MV-4-11 (cell line): ENCODE data around the gene PCDHA13.
"Not testable (repeated sequence)": the region's sequence is repeated elsewhere in the genome, so short reads cannot be mapped to it uniquely, and the experiment has no call there.

Experiments
- DNase-seq: peaks from one replicate; lab custom pipeline; 2025; lab: John Stamatoyannopoulos, UW

The PCDHA13 gene

DNA sequence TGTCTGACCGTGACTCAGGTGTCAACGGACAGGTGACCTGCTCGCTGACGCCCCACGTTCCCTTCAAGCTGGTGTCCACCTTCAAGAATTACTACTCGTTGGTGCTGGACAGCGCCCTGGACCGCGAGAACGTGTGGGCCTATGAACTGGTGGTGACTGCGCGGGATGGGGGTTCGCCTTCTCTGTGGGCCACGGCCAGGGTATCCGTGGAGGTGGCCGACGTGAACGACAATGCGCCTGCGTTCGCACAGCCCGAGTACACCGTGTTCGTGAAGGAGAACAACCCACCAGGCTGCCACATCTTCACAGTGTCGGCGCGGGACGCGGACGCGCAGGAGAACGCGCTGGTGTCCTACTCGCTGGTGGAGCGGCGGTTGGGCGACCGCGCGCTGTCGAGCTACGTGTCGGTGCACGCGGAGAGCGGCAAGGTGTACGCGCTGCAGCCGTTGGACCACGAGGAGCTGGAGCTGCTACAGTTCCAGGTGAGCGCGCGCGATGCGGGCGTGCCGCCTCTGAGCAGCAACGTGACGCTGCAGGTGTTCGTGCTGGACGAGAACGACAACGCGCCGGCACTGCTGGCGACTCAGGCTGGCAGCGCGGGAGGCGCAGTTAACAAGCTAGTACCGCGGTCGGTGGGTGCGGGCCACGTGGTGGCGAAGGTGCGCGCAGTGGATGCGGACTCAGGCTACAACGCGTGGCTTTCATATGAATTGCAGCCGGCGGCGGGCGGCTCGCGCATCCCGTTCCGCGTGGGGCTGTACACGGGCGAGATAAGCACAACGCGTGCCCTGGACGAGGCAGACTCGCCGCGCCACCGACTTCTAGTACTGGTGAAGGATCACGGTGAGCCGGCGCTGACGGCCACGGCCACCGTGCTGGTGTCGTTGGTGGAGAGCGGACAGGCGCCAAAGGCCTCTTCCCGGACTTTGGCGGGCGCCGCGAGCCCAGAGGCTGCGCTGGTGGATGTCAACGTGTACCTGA is 11.4 kb upstream of the PCDHA13 start:
- DNase-seq: no peak

DNA sequence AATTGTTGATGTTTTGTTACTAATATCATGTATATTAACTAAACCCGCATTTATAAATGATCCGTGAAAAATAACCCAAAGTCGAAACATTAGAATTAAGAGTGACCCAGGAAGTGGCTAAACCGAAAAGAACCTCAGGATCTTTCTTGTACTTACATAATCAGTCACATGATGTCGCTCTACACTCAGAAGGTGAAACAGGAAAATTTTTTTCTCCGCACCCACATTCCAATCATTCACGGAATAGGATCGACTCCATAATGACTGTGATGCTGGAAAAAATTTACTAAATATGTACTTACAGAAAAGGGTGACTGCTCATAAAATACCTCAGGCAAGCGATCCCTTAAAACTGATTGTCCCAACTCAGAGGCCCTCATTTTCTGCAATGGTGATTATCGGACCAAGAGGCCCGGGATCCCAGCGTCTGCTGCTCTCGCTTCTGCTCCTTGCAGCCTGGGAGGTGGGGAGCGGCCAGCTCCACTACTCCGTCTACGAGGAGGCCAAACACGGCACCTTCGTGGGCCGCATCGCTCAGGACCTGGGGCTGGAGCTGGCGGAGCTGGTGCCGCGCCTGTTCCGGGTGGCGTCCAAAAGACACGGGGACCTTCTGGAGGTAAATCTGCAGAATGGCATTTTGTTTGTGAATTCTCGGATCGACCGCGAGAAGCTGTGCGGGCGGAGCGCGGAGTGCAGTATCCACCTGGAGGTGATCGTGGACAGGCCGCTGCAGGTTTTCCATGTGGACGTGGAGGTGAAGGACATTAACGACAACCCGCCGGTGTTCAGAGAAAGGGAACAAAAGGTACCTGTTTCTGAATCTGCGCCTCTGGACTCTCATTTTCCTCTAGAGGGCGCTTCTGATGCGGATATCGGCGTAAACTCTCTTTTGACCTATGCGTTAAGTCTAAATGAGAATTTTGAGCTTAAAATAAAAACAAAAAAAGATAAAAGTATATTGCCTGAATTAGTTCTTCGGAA is 6.5 kb upstream of the PCDHA13 start, which contains the start of gene PCDHA12:
TSS of gene PCDHA12 (plus strand) at position 224 of the 981 bp plus-strand sequence. CDS start at position 389, 165 bp downstream.
- no peak for DNase-seq

DNA sequence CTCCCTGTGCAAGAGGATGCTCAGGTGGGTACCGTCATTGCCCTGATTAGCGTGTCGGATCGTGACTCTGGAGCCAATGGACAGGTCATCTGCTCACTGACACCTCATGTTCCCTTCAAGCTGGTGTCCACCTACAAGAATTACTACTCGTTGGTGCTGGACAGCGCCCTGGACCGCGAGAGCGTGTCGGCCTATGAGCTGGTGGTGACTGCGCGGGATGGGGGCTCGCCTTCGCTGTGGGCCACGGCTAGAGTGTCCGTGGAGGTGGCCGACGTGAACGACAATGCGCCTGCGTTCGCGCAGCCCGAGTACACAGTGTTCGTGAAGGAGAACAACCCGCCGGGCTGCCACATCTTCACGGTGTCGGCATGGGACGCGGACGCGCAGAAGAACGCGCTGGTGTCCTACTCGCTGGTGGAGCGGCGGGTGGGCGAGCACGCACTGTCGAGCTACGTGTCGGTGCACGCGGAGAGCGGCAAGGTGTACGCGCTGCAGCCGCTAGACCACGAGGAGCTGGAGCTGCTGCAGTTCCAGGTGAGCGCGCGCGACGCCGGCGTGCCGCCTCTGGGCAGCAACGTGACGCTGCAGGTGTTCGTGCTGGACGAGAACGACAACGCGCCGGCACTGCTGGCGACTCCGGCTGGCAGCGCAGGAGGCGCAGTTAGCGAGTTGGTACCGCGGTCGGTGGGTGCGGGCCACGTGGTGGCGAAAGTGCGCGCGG is 5.2 kb upstream of the PCDHA13 start:
- DNase-seq: not testable (repeated sequence)

DNA sequence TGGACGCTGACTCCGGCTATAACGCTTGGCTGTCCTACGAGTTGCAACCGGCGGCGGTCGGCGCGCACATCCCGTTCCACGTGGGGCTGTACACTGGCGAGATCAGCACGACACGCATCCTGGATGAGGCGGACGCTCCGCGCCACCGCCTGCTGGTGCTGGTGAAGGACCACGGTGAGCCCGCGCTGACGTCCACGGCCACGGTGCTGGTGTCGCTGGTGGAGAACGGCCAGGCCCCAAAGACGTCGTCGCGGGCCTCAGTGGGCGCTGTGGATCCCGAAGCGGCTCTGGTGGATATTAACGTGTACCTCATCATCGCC is 4.7 kb upstream of the PCDHA13 start:
- DNase-seq: no peak

DNA sequence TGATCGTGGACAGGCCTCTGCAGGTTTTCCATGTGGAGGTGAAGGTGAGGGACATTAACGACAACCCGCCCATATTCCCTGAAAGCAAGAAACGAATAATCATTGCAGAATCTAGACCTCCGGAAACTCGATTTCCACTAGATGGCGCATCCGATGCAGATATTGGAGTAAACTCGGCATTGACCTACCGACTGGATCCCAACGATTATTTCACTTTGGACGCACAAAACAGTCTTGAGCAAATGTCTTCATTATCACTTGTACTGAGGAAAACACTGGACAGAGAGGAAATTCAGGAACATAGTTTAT is 621 bp downstream of the PCDHA13 start:
- no peak for DNase-seq

DNA sequence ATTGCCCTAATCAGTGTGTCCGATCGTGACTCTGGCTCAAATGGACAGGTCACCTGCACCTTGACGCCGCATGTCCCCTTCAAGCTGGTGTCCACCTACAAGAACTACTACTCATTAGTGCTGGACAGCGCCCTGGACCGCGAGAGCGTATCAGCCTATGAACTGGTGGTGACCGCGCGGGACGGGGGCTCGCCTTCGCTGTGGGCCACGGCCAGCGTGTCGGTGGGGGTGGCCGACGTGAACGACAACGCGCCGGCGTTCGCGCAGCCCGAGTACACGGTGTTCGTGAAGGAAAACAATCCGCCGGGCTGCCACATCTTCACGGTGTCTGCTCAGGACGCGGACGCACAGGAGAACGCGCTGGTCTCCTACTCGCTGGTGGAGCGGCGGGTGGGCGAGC is 1.4 kb downstream of the PCDHA13 start:
- no peak for DNase-seq

DNA sequence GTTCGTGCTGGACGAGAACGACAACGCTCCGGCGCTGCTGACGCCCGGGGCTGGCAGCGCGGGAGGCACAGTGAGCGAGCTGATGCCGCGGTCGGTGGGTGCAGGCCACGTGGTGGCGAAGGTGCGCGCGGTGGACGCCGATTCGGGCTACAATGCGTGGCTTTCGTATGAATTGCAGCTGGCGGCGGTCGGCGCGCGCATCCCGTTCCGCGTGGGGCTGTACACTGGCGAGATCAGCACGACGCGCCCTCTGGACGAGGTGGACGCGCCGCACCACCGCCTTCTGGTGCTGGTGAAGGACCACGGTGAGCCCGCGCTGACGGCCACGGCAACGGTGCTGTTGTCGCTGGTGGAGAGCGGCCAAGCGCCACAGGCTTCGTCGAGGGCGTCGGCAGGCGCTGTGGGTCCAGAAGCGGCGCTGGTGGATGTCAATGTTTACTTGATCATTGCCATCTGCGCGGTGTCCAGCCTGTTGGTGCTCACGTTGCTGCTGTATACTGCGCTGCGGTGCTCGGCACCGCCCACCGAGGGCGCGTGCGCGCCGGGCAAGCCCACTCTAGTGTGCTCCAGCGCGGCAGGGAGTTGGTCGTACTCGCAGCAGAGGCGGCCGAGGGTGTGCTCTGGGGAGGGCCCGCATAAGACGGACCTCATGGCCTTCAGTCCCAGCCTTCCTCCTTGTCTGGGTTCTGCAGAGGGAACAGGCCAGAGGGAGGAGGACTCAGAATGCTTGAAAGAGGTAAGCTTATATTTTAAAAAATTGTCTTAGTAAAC is 2.2 kb downstream of the PCDHA13 start:
- no peak for DNase-seq

DNA sequence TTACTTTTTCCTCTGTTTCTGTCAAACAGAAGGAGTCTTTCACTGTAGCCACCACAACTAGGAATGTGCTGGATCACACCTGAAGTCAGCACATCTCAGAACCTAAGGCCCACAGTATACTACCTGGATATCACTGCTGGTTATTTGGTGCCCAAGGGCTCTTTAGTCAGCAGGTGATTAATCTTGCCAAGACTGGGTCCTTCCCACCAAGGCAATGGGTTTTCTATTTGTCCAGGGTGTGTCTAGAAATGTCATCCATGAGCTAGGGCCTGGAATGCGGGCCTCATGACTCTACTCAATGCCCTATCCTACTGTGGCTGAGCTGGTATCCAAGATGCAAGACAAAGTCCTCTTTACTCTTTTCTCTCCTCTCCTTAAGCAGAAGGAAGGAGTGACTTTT is 34.4 kb downstream of the PCDHA13 start:
- no peak for DNase-seq

DNA sequence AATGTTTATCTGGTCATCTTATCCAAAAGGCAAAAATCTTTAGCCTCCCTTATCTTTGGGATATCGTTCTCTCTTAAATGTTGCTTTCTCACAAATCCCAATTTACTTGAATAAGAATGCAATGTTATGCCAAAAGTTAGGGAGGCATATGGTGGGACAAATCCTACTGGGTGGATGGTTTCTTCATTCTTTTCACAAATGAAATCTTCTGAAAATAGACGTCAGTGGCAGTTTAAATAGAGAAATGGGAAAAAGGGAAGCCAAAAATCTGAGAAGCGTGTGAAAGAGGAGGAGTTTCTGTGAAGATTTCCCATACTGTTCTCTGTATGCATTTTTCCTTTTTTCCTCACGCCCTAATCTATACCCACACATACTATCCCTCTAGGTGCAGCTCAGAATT is 41.7 kb downstream of the PCDHA13 start:
- DNase-seq: no peak

DNA sequence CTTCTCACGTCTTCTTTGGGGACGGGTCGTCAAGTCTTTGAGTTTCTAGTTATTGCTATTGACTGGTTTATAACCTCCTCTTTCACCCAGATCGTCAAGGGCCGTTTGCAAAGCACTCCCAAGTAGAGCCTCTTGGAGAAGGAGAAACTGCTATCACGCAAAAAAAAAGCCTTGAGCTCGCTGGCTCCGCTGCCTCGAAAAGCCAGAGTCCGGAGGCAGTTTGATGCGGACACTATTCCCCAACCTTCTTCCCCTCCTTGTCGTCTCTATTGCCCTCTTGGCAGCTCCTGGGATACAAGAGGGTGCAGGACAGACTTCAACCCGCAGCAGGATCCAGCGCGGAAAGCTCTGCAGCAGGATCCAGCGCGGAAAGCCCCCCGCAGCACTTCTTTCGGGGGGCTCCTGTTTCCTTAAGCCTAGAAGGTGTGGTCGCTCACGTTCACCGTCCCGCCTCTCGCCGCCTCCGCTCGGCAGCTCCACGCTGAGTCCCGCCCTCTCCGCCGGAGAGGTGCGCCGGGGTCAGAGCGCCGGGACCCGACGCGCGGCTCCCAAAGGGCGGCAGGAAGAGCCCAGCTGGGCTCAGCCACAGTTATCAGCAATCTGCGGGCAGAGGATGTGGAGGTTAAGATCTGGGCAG is 44.0 kb downstream of the PCDHA13 start, which contains the start of gene PCDHAC1:
TSS of gene PCDHAC1 (plus strand) at position 494 of the 637 bp plus-strand sequence. CDS start 594 bp downstream, outside the sequence.
- no peak for DNase-seq

DNA sequence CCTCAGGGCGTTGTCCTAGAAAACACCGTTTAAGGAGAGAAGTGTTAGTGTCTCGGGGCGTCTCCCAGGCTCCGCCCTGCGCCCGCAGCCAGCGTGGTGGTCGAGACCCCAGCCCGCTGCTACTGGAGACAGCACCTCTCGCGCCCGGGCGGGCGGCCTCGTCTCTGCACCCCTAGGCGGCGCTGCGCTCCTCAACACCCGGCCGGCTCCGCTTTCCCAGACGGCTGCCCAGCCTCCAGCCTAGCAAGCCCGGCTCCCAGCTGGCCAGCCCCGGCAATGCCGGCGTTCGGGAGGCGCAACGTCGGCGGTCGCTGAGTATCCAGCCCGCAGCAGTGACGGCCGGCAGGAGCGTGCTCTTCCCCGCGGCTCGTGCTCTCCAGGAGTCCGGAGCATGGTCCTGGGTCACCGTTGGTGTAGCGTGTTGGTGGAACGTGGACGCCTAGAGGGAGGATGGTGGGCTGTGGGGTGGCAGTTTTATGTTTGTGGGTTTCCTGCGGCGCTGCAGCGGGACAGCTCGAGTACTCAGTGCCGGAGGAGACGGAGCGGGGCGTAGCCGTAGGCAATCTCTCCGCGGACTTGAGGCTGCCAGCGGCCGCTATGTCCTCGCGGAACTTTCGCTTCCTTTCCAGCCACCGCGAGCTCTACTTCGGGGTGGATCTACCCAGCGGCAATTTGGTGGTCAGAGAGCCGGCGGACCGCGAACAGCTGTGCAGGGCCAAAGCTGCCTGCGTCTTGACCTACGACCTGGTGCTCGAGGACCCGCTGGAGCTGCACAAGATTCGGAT is 44.7 kb downstream of the PCDHA13 start:
- no peak for DNase-seq

DNA sequence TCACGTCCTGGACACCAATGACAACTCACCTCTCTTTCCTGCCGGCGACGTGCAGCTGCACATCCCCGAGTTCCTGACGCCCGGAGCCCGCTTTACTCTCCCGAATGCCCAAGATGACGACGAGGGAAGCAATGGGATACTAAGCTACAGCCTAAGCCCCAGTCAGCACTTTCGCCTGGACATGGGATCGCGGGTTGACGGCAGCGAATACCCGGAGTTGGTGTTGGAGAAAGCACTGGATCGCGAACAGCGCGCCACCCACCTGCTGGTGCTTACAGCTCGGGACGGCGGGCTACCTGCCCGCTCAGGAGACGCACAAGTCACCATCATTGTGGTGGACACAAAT is 45.3 kb downstream of the PCDHA13 start:
- no peak for DNase-seq
